GM12801 (cell line): ENCODE results near the gene TOR1A.

Experiments used
- TF ChIP-seq, protein P1 (sequence below): IDR thresholded peaks from one replicate; pipeline ENCODE4 v1.5.1; 2011; ENCODE audit warnings: control low read depth; ENCODE audit not compliant: insufficient read length; ENCODE audit errors: extremely low read depth

TOR1A gene

DNA sequence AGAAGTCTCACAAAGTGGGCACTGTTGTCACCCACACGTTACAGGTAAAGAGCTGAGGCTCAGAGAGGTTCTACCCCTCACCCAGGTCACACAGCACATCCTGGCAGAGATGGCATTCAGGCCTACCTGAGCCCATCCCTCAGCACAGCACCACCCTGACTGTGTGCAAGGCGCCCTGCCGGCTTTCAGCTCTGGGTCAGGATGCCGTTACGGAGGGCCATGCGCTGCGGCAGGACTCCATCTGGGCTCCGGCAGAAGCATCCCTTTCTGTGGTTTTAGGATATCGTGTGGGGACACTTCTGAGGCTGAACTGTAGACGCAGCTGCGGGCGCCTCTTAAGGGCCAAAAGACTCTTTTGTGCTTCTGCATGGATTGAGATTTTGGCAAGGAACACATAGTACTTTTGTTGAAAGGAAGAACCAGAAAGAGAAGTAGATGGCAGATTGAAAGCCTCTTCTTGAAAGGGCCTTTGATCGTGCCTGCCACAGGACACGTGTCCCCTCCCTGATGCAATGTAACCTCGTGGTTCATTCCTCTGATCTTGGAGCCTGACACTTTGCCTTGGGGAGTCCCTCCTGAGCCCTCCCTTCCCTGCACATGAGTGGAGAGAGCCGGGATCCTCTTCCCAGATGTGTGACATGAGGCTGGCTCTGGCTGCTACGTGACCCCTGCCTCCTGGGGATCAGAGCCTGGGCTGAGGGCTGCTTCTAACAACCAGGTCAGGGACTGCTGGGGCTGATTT, 42.6 kb upstream of the TOR1A start:
- TF ChIP-seq, protein P1, sequence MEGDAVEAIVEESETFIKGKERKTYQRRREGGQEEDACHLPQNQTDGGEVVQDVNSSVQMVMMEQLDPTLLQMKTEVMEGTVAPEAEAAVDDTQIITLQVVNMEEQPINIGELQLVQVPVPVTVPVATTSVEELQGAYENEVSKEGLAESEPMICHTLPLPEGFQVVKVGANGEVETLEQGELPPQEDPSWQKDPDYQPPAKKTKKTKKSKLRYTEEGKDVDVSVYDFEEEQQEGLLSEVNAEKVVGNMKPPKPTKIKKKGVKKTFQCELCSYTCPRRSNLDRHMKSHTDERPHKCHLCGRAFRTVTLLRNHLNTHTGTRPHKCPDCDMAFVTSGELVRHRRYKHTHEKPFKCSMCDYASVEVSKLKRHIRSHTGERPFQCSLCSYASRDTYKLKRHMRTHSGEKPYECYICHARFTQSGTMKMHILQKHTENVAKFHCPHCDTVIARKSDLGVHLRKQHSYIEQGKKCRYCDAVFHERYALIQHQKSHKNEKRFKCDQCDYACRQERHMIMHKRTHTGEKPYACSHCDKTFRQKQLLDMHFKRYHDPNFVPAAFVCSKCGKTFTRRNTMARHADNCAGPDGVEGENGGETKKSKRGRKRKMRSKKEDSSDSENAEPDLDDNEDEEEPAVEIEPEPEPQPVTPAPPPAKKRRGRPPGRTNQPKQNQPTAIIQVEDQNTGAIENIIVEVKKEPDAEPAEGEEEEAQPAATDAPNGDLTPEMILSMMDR = no peak

DNA sequence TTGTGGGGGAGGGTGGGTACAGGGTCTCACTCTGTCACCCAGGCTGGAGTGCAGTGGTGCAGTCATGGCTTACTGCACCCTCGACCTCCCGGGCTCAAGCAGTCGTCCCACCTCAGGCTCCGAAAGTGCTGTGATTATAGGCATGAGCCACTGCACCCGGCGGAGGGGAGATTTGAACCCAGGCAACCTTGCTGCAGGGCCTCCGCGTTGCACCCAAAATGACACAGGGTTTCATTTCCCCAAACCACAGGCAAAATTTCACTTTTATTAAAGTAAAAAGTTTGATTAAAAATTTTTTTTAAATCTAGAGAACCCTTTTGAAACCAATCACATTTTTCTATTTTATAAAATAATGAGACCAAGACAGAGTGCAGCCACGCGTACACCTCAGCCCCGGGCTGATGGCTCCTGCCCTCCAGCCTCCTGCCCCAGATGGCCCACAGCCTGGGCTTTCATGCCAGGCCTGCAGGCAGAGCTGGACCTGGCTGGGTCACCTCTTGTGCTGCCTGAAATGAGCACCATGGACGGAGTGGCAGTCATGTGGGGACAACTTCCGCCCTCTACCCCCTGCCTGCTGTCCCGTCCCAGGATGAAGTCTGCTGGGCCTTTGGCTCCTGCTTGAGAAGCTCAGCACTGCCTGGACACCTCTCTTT, 41.9 kb upstream of the TOR1A start:
- TF ChIP-seq, protein P1 = no peak

- TF ChIP-seq, protein P1 = no peak
Measured at GRCh38 chr9:129864991-129865647, 41.2 kb upstream of the TOR1A start.

- TF ChIP-seq, protein P1 = no peak
Measured at GRCh38 chr9:129863059-129863690, 39.2 kb upstream of the TOR1A start.

DNA sequence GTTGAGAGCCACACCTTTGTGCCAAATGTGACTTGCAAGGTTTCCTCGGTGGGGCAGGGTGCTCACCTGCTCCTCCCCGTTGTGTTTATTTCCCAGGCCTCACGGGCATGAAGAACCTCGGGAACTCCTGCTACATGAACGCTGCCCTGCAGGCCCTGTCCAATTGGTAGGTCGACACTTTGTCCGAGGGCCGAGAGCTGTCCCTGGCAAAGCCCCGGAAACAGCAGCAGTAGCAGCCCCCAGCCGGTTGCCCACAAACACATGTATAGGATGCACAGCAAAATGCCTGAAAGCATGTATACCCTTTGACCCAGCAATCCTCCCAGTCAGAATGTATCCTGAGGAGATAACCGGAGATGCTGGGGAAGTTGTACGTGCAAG, 37.5 kb upstream of the TOR1A start:
- TF ChIP-seq, protein P1 = no peak

GRCh38 chr9:129860653-129861446, 36.9 kb upstream of the TOR1A start:
- TF ChIP-seq, protein P1 = no peak
